DMS 273 (cell line): ENCODE results near the gene LPCAT1.
"Not testable (repeated sequence)": the region's sequence is repeated elsewhere in the genome, so short reads cannot be mapped to it uniquely, and the experiment has no call there.

Experiments used
- DNase-seq: peaks from one replicate; lab custom pipeline; 2025; ENCODE audit not compliant: unreplicated experiment; lab: John Stamatoyannopoulos, UW

LPCAT1 gene

GRCh38 chr5:1523480-1523792 lies 324 bp downstream of the LPCAT1 start:
- DNase-seq, result peak; percentile 78

DNA sequence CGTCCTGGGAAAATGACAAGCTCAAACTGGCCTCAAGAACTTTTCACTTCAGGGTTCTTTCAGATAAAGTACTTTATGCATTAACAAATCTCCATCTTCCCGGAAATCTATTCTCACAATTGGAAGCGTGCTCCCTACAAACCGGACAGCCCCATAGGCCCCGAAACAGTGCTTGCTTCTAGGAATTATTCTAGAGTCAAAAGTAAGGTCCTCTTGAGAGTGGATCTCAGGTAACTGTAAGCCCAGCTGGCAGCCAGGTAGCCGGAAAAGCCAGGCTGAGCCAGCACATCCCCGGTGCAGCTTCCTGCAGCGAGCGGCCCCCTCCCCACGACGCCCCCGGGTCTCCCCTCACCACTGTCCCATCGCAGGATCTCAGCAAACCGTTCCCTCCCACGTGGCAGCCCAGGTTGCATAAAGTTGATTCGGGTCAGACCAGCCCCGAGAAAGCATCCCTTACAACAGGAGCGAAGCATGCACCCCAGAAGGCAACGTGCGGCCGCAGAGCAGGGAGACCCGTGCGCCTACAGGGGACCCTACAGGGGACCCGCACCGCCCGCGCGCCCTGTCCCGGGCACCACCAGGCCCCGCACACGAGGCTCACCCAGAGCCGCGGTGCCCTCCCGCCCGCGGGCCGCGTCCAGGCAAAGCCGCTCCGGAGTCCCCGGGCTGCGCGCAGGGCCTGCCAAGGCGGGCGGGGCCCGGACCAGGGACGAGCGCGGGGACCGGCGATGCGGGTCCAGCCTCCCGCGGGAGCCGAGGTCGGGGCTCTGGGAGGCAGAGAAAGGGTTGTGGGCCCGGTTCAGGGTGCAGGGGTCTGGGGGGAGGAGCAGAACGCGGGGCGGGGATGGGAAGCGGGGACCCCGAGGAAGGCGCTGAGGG lies 920 bp downstream of the LPCAT1 start:
- DNase-seq, result peak; percentile 61

GRCh38 chr5:1521671-1522600 lies 1.8 kb downstream of the LPCAT1 start:
- peak; percentile 71 for DNase-seq

DNA sequence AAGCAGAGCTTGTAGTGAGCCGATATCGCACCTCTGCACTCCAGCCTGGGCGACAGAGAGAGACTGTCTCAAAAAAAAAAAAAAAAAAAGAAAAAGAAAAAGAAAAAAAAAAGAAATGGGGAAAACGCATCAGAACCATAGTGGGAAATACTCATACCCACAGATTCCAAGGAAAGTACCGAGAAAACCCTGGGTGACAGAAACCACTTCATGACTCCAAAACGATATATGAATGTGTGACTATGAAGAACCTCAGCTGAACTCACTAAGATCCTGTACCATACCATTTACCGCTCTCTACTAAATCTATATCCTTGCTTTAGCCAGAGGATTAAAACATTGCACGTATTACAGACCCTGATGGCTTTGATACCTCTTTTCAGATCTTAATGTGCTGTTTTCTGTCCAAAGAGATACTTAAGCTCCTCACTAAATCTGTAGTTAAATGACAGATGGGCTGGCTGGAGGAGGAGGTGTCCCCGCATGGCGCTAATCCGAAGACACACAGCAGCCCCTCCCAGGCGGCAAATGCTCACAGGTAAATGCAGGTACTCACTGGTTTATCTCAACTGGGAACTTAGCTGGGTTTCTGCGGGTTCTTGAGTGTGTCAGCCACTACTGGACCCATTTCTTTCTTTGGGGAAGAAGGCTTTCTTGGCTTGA lies 2.8 kb downstream of the LPCAT1 start:
- DNase-seq, result no peak

GRCh38 chr5:1519631-1520210 lies 4.0 kb downstream of the LPCAT1 start:
- no peak for DNase-seq

GRCh38 chr5:1517838-1518237 lies 5.9 kb downstream of the LPCAT1 start:
- DNase-seq, result no peak

DNA sequence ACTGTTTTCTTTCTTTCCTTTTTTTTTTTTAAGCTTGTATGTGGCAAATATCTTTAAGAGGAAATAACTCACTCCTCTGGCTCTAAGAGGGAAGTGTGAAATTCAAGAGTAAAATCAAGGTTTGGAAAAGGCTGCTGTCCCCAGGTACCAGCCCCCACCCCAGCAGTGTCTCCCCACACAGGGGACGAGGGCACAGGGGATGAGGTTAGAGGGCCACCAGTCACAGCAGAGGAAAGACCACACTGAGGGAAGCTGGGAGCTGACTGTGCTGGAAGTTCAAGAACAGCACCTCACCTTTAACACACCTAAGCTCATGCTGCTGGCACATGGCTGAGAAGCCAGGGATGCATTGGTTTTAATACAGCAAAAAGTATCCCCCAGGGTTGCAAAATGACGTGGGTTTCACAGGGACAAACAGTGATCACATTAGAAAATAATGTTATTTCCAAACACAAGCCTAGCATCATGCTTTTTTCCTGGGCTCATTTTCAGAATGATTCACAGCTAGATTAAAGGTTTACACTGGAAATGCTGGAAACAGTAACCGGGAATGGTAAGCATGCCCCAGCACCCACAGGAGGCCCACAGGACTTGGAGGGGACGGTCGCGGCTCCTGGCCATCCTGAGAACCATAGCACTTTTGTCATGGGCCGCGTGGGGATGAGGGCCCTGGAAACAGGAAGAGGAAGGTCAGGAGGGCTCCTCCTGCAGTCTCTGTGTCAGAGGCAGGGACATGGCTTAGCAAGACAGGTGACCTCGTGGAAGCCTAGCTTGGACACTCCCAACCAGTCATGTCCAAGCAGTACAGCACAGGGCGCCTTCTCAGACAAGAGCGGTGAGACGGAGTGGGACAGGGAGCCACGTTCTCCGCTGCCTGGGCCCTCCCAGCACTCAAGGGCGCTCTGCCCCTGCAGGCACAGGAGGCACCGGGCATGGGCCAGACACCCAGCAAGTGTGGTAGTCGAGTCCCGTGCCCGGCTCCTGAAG lies 6.9 kb downstream of the LPCAT1 start:
- no peak for DNase-seq

GRCh38 chr5:1515921-1516571 lies 7.7 kb downstream of the LPCAT1 start:
- no peak for DNase-seq

- DNase-seq, result no peak
These were observed 8.3 kb downstream of the LPCAT1 start for GRCh38 chr5:1515311-1515920.

- not testable (repeated sequence) for DNase-seq
These were observed 8.9 kb downstream of the LPCAT1 start for GRCh38 chr5:1514819-1515310.

GRCh38 chr5:1514027-1514818 lies 9.5 kb downstream of the LPCAT1 start:
- DNase-seq, result no peak

GRCh38 chr5:1513326-1514026 lies 10.3 kb downstream of the LPCAT1 start:
- no peak for DNase-seq

DNA sequence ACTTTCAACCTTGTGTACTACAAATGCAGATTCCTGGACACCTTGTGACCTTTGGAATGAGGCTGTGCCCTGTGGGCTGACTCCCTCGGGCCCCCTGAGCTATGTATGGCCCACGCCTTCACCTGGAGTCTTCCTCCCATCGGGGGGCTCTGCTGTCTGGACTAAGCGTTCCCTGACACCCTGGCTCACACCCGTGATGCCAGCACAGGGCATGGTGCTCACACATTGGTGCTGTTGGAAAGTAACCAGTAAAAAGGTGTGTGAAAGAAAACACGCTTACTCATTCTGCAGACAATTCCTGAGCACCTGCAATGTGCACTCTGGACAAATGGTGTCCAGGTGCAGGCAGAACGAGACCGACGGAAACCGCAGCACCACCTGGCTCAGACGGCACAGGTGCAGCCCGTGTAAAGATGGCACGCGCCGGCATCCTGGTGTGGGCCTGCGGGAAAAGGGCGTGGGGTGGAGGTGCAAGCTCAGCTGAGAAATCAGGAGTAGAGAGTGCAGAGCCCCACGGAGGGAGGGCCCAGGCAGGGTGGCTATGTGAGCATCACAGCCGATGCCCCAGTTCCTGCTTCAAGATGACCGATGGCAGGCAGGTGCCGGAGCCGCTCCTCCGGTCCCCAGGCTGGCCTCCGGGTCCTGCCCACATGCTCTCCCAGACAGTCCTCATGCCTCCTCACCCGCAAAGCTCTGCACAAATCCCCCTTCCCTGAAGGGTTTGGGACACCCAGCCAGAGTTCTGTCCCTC lies 11.0 kb downstream of the LPCAT1 start:
- DNase-seq, result no peak

DNA sequence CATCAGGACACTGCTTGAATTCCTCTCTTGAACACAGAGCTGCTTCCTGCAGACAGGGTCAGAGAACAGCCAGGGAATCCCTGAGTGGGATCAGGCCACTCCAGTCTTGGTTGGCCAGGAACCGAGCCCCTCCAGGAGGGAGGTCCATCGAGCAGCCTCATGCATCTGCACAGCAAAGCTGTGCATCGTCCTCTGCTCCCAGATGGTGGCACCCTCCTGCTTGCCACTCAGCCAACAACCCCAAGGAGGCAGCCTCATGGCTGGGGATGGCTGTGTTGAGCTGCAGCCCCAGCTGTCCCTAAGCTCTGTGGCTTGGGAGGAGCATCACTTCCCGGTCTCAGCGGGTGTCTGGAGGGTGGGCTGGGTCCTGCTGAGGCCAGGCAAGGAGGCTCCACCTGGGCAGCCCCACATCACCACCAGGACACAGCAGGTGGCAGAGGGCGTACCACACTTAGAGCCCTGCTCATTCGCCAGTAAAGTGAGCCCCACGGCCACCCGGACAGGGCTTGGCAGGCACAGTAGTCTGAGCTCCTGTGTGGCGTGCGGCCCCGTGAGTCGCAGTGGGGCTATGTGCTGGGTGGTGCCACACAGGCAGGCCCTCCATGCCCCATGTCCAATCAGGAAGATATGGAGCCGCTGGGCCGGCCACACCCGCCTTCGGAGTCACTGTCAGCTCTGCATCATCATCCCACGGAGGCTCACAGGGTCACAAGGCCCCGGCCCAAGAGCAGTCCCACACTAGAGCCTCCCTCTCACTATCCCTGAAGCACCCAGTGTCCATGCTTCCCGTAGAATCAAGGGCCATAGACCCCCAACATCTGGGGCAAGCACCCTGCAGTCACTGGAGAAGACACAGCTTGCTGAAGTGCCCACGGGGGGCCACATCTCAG lies 11.9 kb downstream of the LPCAT1 start:
- DNase-seq, result peak; percentile 49

DNA sequence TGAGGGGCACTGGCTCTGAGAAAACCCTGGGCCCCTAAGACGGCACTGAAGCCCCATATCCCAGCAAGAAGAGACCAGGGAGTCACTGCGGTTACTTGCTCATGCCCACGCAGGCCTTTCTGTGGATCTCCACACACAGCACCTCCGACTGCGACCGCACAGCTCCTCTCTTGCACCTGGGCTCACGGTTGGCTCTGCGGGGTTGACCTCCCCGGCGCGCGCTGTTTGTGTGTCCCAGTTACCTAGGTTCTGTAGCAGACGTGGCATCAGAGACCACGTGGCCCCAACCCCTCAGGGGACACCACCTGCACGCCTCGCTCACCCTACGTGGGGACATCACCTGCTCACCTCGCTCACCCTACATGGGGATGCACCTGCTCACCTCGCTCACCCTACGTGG lies 12.7 kb downstream of the LPCAT1 start:
- DNase-seq, result no peak

DNA sequence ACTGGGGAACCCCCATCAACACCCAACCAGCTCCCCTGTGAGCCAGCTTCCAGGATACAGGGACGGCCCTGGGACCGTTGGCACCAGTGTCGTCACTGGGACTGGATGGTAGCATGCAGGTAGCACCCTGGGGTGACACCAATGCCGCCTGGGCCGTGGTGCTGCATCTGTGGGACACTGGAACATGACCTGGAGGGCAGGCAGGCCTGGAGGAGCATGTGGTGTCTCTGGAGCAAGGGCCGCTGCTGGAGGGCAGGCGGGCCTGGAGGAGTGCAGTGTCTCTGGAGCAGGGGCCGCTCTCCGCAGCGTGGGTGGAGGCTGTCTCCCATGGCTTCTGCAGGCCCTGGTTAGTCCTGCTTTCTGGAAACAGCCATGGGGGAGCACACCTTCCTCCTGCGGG lies 13.1 kb downstream of the LPCAT1 start:
- DNase-seq, result no peak
